MCF 10A (cell line): ENCODE data around the gene USP48. TPM values are rescaled to one million over a fixed set of nuclear protein-coding genes. Genes with fewer than 3 reads are reported as not detected.

Experiments used
- BruUV-seq: library from RNA; stranded (reverse); fragments of 400-500 nt; replicated peaks from 2 replicates; lab custom pipeline; 2021; lab: Mats Ljungman, UMichigan
- CTCF ChIA-PET: fragments of 300-600 bp; sonication (Branson Sonifier 250); formaldehyde crosslinking; extraction: SDS; loops from one replicate; lab custom pipeline; 2021; ENCODE audit warnings: antibody characterized with exemption, inconsistent platforms; lab: Yijun Ruan, JAX
- POLR2A ChIA-PET: fragments of 300-600, 350-650 bp; sonication (Branson Sonifier 250); formaldehyde crosslinking; extraction: SDS; loops from one replicate; lab custom pipeline; 2020; ENCODE audit warnings: antibody characterized with exemption, inconsistent platforms; lab: Yijun Ruan, JAX
- DNase-seq: peaks from one replicate; pipeline ENCODE4 v3.0.0-alpha.2; 2018; ENCODE audit not compliant: unreplicated experiment
- H3K27ac Mint-ChIP-seq: one replicate; pipeline ENCODE4 v1.8.0; 2022; ENCODE audit warnings: mild to moderate bottlenecking, low read depth, mixed read lengths; ENCODE audit not compliant: unreplicated experiment
- H3K27me3 Mint-ChIP-seq: one replicate; pipeline ENCODE4 v1.8.0; 2022; ENCODE audit warnings: mixed read lengths; ENCODE audit not compliant: insufficient read depth, unreplicated experiment
- H3K36me3 Mint-ChIP-seq: one replicate; pipeline ENCODE4 v1.8.0; 2022; ENCODE audit warnings: mild to moderate bottlenecking, moderate library complexity, mixed read lengths; ENCODE audit not compliant: insufficient read depth, unreplicated experiment
- H3K4me1 Mint-ChIP-seq: one replicate; pipeline ENCODE4 v1.8.0; 2022; ENCODE audit warnings: mixed read lengths; ENCODE audit not compliant: insufficient read depth, unreplicated experiment
- H3K4me3 Mint-ChIP-seq: one replicate; pipeline ENCODE4 v1.8.0; 2022; ENCODE audit warnings: mild to moderate bottlenecking, moderate library complexity, mixed read lengths; ENCODE audit not compliant: unreplicated experiment
- H3K9me3 Mint-ChIP-seq: one replicate; pipeline ENCODE4 v1.8.0; 2022; ENCODE audit warnings: mixed read lengths; ENCODE audit not compliant: unreplicated experiment
- CTCF ChIP-seq: fragments of 200-600 bp; IDR thresholded peaks from one replicate; pipeline ENCODE4 v1.8.0; 2022; ENCODE audit warnings: antibody characterized with exemption, mild to moderate bottlenecking; ENCODE audit not compliant: unreplicated experiment
- intact Hi-C: fragments of 100-400 bp; cut with micrococcal nuclease; formaldehyde crosslinking; loops from 2 replicates; pipeline ENCODE4 v1.14.1; 2022
- total RNA-seq: library from RNA; stranded (reverse); gene quantifications from 2 replicates; pipeline ENCODE4 v1.2.3, GENCODE V29; 2022

Gene USP48
- total RNA-seq, 1 experiment from 2014 or later = 64.8 TPM

- intact Hi-C loops = no loop called here
- no TSS peak for BruUV-seq
- ChIA-PET CTCF (interaction anchor here (0.6 to 0.7 kb wide), 2 partner anchors 25 to 333 kb away, joined by 3 to 5 read pairs; no protein-coding TSS in a partner anchor), POLR2A (no interaction called here)
- no peak for TF ChIP-seq CTCF
- Mint-ChIP-seq H3K27me3 (no peaks in the 10 kb centered on the region), H3K27ac (no peak overlapping the region), H3K4me3 (no peak overlapping the region), H3K36me3 (peaks cover 98% of the 10 kb centered on the region), H3K4me1 (no peaks in the 10 kb centered on the region), H3K9me3 (no peaks in the 10 kb centered on the region)
- DNase-seq = no peak
Measured at GRCh38 chr1:21689661-21690372, 93.1 kb downstream of the USP48 start.

- Mint-ChIP-seq H3K4me3 (no peak overlapping the region), H3K4me1 (no peaks in the 10 kb centered on the region), H3K36me3 (peaks cover 95% of the 10 kb centered on the region), H3K27ac (no peak overlapping the region), H3K9me3 (no peaks in the 10 kb centered on the region), H3K27me3 (no peaks in the 10 kb centered on the region)
- DNase-seq = no peak
- no TSS peak for BruUV-seq
- POLR2A ChIA-PET = no interaction called here
- CTCF ChIA-PET = interaction anchor here (0.5 to 0.7 kb wide), 2 partner anchors 17 to 454 kb away, joined by 3 to 5 read pairs; no protein-coding TSS in a partner anchor
- TF ChIP-seq CTCF = no peak
- intact Hi-C loops = no loop called here
Measured at GRCh38 chr1:21687081-21687529, 95.8 kb downstream of the USP48 start.

- POLR2A ChIA-PET = no interaction called here
Measured at GRCh38 chr1:21685946-21686678, 96.8 kb downstream of the USP48 start.

More at GRCh38 chr1:21685946-21686678, 96.8 kb downstream of the USP48 start:
- H3K9me3 Mint-ChIP-seq = no peaks in the 10 kb centered on the region
- intact Hi-C loops = no loop called here
- no peak overlapping the region for H3K4me3 Mint-ChIP-seq
- BruUV-seq = no TSS peak
- H3K4me1 Mint-ChIP-seq = no peaks in the 10 kb centered on the region
- H3K27me3 Mint-ChIP-seq = no peaks in the 10 kb centered on the region
- no peak for TF ChIP-seq CTCF
- DNase-seq = no peak
- CTCF ChIA-PET = interaction anchor here (0.7 kb wide), 3 partner anchors 12 to 453 kb away, joined by 3 read pairs; no protein-coding TSS in a partner anchor
- H3K36me3 Mint-ChIP-seq = peaks cover 85% of the 10 kb centered on the region
- no peak overlapping the region for H3K27ac Mint-ChIP-seq
